Mucosa of rectum (tissue), 2 donors: ENCODE results near the gene CSRP1.

Source experiments
- H3K27ac ChIP-seq, 2 donors: one replicate each; pipeline ENCODE4 v1.7.0; 2013; ENCODE audit warnings: inconsistent platforms in 2 of 2, low read depth in 2 of 2, low read length in 2 of 2
- H3K27me3 ChIP-seq, 2 donors: one replicate each; pipeline ENCODE4 v1.7.0; 2013; ENCODE audit warnings: low read length in 2 of 2; ENCODE audit not compliant: control insufficient read depth in 2 of 2, insufficient read depth in 2 of 2
- H3K36me3 ChIP-seq, 2 donors: one replicate each; pipeline ENCODE4 v1.7.0; 2013; ENCODE audit warnings: low read length in 2 of 2; ENCODE audit not compliant: control insufficient read depth in 2 of 2, insufficient read depth in 2 of 2
- H3K4me1 ChIP-seq, 2 donors: one replicate each; pipeline ENCODE4 v1.7.0; 2013; ENCODE audit warnings: low read length in 2 of 2, mild to moderate bottlenecking in 1 of 2; ENCODE audit not compliant: control insufficient read depth in 2 of 2, insufficient read depth in 2 of 2
- H3K4me3 ChIP-seq, 2 donors: one replicate each; pipeline ENCODE4 v1.7.0; 2013; ENCODE audit warnings: low read length in 2 of 2
- H3K9ac ChIP-seq, 2 donors: one replicate each; pipeline ENCODE4 v1.7.0; 2013; ENCODE audit warnings: low read length in 2 of 2, low read depth in 1 of 2, mild to moderate bottlenecking in 1 of 2
- H3K9me3 ChIP-seq, 2 donors: one replicate each; pipeline ENCODE4 v1.7.0; 2013; ENCODE audit warnings: low read length in 2 of 2; ENCODE audit not compliant: control insufficient read depth in 2 of 2
- donor health status: healthy.
- donor health status: Normal muscosa, but diverticular disease.

Gene CSRP1

GRCh38 chr1:201488830-201489589, 17.9 kb downstream of the CSRP1 start:
- H3K9me3 ChIP-seq = no peaks in the 10 kb centered on the region
- no peak overlapping the region for H3K9ac ChIP-seq
- peak overlapping the region in 1 of 2 donors; percentile 24 for H3K27ac ChIP-seq
- H3K27me3 ChIP-seq = no peaks in the 10 kb centered on the region
- H3K4me1 ChIP-seq = peaks cover 8 to 17% of the 10 kb centered on the region in 2 donors
- H3K4me3 ChIP-seq = no peak overlapping the region
- peaks cover 49 to 71% of the 10 kb centered on the region in 2 donors for H3K36me3 ChIP-seq

DNA sequence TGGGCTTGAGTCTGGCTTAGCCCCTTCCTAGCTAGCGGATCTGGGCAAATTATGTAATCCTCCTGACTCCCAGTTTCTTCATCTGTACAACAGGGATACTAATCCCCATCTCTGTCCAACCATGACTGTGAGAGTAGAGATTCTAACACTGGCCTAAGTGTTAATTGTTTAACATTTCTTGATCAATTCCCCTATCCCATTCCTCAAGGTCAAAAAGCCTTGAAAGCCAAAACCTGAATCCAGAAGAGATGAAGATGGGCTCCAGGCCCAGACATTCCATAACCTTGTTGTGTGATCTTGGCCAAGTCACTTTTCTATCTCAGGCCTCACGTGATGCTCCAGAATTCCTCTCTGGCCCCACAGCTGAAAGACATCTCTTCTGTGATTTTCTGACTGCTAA, 19.2 kb downstream of the CSRP1 start:
- peaks cover 5 to 10% of the 10 kb centered on the region in 2 donors for H3K4me1 ChIP-seq
- no peaks in the 10 kb centered on the region for H3K9me3 ChIP-seq
- H3K36me3 ChIP-seq = peaks cover 50 to 67% of the 10 kb centered on the region in 2 donors
- no peak overlapping the region for H3K27ac ChIP-seq
- H3K9ac ChIP-seq = no peak overlapping the region
- no peaks in the 10 kb centered on the region for H3K27me3 ChIP-seq
- H3K4me3 ChIP-seq = no peak overlapping the region

DNA sequence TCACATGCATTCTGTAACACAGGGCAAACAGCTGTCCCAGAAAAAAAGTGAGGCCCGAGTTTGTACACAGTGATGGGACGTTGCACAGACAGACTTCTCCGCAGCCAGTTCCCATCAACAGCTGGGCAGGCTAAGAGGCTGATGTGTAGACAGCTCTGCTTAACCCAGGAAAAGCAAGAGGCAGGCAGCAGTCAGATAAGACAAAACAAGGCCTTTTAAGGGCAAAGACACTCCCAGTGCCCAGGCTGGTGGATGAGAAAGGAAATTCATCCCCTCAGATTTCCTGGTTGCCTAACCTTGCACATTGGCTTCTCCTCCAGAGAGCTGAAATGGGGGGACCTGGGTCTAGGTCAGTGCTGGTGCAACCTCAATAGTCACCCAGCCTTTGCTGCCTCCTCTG, 20.7 kb downstream of the CSRP1 start:
- Histone ChIP-seq H3K9ac (no peak overlapping the region), H3K36me3 (peaks cover 50 to 69% of the 10 kb centered on the region in 2 donors)

GRCh38 chr1:201485184-201485774, 21.6 kb downstream of the CSRP1 start:
- H3K4me3 ChIP-seq = no peak overlapping the region
- peaks cover 20 to 24% of the 10 kb centered on the region in 2 donors for H3K4me1 ChIP-seq
- no peaks in the 10 kb centered on the region for H3K27me3 ChIP-seq
- peaks cover 46 to 62% of the 10 kb centered on the region in 2 donors for H3K36me3 ChIP-seq
- H3K27ac ChIP-seq = no peak overlapping the region
- H3K9me3 ChIP-seq = no peaks in the 10 kb centered on the region
- H3K9ac ChIP-seq = no peak overlapping the region

More for the DNA sequence above, 20.7 kb downstream of the CSRP1 start:
- Histone ChIP-seq H3K27ac (no peak overlapping the region), H3K4me3 (no peak overlapping the region), H3K27me3 (no peaks in the 10 kb centered on the region), H3K9me3 (no peaks in the 10 kb centered on the region), H3K4me1 (peaks cover 18 to 23% of the 10 kb centered on the region in 2 donors)

GRCh38 chr1:201483373-201483949, 23.5 kb downstream of the CSRP1 start:
- H3K9me3 ChIP-seq = no peaks in the 10 kb centered on the region
- H3K9ac ChIP-seq = no peak overlapping the region
- peaks cover 20 to 22% of the 10 kb centered on the region in 2 donors for H3K4me1 ChIP-seq
- no peaks in the 10 kb centered on the region for H3K27me3 ChIP-seq
- no peak overlapping the region for H3K4me3 ChIP-seq
- no peak overlapping the region for H3K27ac ChIP-seq
- peaks cover 38 to 50% of the 10 kb centered on the region in 2 donors for H3K36me3 ChIP-seq

- H3K9me3 ChIP-seq = no peaks in the 10 kb centered on the region
- no peak overlapping the region for H3K9ac ChIP-seq
- peak overlapping the region in 1 of 2 donors; percentile 79 for H3K27ac ChIP-seq
- no peak overlapping the region for H3K4me3 ChIP-seq
- peaks cover 38 to 45% of the 10 kb centered on the region in 2 donors for H3K36me3 ChIP-seq
- no peaks in the 10 kb centered on the region for H3K27me3 ChIP-seq
- peaks cover 20 to 22% of the 10 kb centered on the region in 2 donors for H3K4me1 ChIP-seq
Observed at GRCh38 chr1:201482755-201483154, 24.2 kb downstream of the CSRP1 start.

DNA sequence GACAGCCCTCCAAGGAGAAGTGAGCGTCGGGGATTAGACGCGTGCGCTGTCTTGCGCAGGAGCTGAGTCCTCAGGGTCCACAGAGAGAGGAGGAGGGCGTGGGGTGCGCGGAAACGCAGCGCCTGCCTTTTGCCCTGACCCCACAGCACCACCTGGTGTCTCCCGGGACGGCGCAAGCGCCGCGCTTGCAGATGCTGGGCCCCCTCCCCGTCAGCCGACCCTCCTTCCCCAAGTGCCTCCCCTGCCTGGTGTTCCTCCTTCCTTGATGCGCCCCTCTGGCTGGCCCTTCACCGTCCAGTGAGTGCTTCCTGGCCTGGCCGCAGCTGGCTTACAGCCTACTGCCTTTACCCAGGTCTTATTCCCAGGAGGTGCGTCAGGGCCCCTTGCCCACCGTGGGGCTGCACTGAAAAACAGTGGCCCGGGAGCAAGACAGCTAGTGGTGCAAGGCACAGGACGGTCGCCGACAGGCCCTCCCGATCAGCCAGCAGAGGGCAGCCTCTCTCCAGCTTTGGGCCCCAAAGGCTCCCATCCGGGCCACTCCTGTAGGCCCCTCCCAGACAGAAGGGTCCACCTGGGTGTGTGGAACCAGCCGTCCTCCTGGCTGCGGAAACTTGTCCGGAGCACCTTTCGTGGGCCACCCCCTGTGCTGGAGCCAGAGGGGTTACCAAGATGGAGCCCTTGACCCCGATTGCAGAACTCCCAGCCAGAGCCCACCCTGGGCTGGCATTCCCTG, 25.0 kb downstream of the CSRP1 start:
- H3K27ac ChIP-seq = peak overlapping the region; percentile 12 to 79
- peaks cover 20 to 22% of the 10 kb centered on the region in 2 donors for H3K4me1 ChIP-seq
- H3K36me3 ChIP-seq = peaks cover 30 to 38% of the 10 kb centered on the region in 2 donors
- peak overlapping the region; percentile 44 to 53 for H3K9ac ChIP-seq
- no peaks in the 10 kb centered on the region for H3K27me3 ChIP-seq
- peak overlapping the region; percentile 42 to 70 for H3K4me3 ChIP-seq
- no peaks in the 10 kb centered on the region for H3K9me3 ChIP-seq

DNA sequence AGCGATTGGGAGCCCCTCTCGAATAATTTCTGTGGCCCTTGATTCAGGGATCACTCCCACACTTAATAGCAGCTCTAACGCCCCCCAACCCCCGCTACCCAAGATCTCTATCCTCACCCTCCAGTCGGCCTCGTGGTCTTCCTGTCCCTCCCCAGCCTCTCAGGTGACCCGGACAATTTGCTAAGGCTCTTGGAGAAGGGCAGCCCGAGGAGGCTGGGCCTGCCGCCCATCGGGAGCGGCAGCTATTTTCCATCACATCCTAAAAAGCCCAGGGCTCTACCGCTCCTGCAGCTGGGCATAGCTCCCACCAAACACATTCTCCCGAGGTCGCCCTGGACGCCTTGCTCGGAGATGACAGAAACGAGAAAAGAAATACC, 25.9 kb downstream of the CSRP1 start:
- peak overlapping the region; percentile 44 to 53 for H3K9ac ChIP-seq
- H3K9me3 ChIP-seq = no peaks in the 10 kb centered on the region
- H3K4me3 ChIP-seq = peak overlapping the region; percentile 49 to 70
- peak overlapping the region; percentile 75 to 79 for H3K27ac ChIP-seq
- H3K27me3 ChIP-seq = no peaks in the 10 kb centered on the region
- H3K4me1 ChIP-seq = peaks cover 20 to 22% of the 10 kb centered on the region in 2 donors
- H3K36me3 ChIP-seq = peaks cover 24 to 31% of the 10 kb centered on the region in 2 donors

DNA sequence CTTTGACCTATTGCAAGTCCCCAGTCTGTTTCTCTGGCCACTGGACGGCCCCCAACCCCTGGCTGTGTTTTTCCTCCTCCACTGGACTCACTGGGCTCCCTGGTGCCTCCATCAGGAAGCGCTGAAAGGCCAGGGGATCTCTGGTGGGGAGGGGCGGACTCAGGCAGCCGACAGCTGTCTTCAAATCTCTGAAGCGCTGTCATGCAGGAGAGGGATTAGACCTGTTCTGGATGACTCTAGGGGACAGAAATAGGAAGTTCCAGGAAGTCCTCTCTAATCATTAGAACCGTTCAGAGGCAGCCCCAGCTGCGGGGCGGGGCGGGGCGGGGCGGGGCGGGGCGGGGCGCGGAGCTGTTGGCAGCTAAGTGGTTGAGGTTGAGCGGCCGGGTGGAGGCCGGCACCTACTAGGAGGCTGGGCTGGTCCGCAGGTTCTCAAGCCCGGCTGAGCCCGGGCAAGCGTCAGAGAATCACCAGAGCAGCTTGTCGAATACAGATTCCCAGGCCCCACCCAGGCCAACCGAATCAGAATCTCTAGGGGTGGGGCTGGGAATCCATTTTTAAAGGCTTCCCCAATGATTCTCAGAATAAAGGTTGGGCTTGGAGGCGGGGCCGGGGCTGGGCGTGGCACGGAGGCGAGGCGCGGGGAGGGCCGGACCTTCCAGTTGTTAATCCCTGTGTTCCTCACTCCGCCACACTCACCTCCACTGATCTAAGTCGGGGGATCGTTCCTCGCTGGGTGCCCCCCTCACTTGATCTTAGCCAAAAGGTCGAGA, 26.5 kb downstream of the CSRP1 start:
- peak overlapping the region; percentile 49 to 70 for H3K4me3 ChIP-seq
- H3K27me3 ChIP-seq = no peaks in the 10 kb centered on the region
- peak overlapping the region; percentile 44 to 57 for H3K9ac ChIP-seq
- H3K27ac ChIP-seq = peak overlapping the region; percentile 75 to 79
- no peaks in the 10 kb centered on the region for H3K9me3 ChIP-seq
- H3K36me3 ChIP-seq = peaks cover 18 to 25% of the 10 kb centered on the region in 2 donors
- H3K4me1 ChIP-seq = peaks cover 20 to 26% of the 10 kb centered on the region in 2 donors
